ENCODE data around the gene KIAA1671.

DNA sequence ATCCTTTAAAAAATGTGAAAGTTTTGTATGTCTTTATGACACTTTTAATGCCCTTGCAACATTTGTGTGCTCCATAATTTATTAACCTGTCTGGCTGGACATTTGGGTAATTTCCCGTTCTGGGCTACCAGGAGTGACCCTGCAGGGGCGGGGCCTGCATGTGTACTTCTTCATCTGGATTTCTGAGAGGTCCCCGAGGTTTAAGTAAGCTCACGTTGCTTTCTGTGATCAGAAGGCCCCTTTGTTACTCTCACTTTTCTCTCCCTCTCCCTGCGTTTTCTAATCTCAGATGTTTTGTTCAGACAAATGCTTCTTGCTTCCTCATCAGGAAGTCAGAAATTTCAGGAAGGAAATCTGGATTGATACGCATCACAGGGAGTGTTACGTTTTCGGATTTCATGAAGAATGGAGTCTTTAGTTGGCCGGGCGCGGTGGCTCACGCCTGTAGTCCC lies 168.3 kb downstream of the KIAA1671 start:
- TF ChIP-seq POLR2A (IDR thresholded peaks at IDR 0.05) (no peak), POLR2AphosphoS5 (IDR thresholded peaks at IDR 0.05) (no peak)
